Amniotic epithelial cell (primary cell): ENCODE measurements around the gene PRKAG2.
"Not testable (repeated sequence)": the region's sequence is repeated elsewhere in the genome, so short reads cannot be mapped to it uniquely, and the experiment has no call there.

Source experiments
- DNase-seq: peaks from one replicate; pipeline ENCODE4 v3.0.0-alpha.2; 2010; ENCODE audit warnings: low read depth

Gene PRKAG2

GRCh38 chr7:151851145-151851751 lies 25.7 kb downstream of the PRKAG2 start:
- DNase-seq, result no peak

- DNase-seq, result no peak
Measured at GRCh38 chr7:151850491-151851124, 26.3 kb downstream of the PRKAG2 start.

- no peak for DNase-seq
Measured at GRCh38 chr7:151849879-151850260, 27.0 kb downstream of the PRKAG2 start.

GRCh38 chr7:151849008-151849878 lies 27.7 kb downstream of the PRKAG2 start:
- no peak for DNase-seq

GRCh38 chr7:151847681-151848081 lies 29.2 kb downstream of the PRKAG2 start:
- peak; percentile 24 for DNase-seq

- DNase-seq, result no peak
Measured at GRCh38 chr7:151847136-151847535, 29.8 kb downstream of the PRKAG2 start.

- no peak for DNase-seq
Measured at GRCh38 chr7:151845412-151846205, 31.3 kb downstream of the PRKAG2 start.

GRCh38 chr7:151844825-151845200 lies 32.1 kb downstream of the PRKAG2 start:
- DNase-seq, result no peak

GRCh38 chr7:151844071-151844824 lies 32.7 kb downstream of the PRKAG2 start:
- peak; percentile 63 for DNase-seq

- no peak for DNase-seq
Measured at GRCh38 chr7:151843181-151843580, 33.7 kb downstream of the PRKAG2 start.

GRCh38 chr7:151841395-151842051 lies 35.4 kb downstream of the PRKAG2 start:
- DNase-seq, result not testable (repeated sequence)

GRCh38 chr7:151840088-151840910 lies 36.6 kb downstream of the PRKAG2 start:
- DNase-seq, result no peak

- no peak for DNase-seq
Measured at GRCh38 chr7:151839451-151839921, 37.4 kb downstream of the PRKAG2 start.

- no peak for DNase-seq
Measured at GRCh38 chr7:151838861-151839381, 38.0 kb downstream of the PRKAG2 start.

GRCh38 chr7:151838072-151838471 lies 38.8 kb downstream of the PRKAG2 start:
- no peak for DNase-seq

GRCh38 chr7:151837285-151838042 lies 39.5 kb downstream of the PRKAG2 start:
- DNase-seq, result no peak

GRCh38 chr7:151836927-151837205 lies 40.0 kb downstream of the PRKAG2 start:
- no peak for DNase-seq

- DNase-seq, result no peak
Measured at GRCh38 chr7:151836191-151836926, 40.6 kb downstream of the PRKAG2 start.
